G401.6 (cell line): ENCODE measurements around the gene XXYLT1.

ENCODE experiments used
- FAIRE-seq: peaks from 2 replicates; lab custom pipeline; 2012; peaks lifted over from hg19 to GRCh38; lab: Jason Lieb, UNC

XXYLT1 gene

GRCh38 chr3:195266428-195266827 is 4.5 kb downstream of the XXYLT1 start:
- FAIRE-seq: no peak

DNA sequence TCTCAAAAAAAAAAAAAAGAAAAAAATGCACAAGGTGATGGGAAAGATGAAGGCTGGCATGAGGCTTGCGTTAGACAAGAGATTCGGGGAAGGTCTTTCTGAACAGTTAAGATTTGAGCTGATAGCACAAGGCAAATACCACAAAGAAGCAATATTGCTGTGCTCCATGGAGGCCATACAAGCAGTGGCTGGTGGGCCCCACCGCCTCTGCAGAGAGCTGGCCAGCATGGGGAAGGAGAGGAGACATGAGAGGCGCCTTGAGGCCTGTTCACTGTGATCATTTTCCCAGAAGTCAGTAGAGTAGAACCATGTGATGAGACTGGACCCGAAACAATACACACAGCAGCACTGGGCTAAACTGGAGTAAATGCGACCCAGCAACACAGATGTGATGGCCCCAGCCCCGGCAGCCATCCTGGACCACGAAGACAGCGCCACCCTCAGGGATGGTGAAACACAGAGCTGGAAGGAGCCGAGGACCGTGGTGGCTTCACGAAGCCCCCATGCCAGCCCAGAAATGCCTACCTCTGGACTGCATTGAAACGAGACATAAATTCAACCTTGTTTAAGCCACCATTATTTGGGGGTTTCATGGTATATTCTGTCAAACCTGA is 5.5 kb downstream of the XXYLT1 start:
- FAIRE-seq: no peak

DNA sequence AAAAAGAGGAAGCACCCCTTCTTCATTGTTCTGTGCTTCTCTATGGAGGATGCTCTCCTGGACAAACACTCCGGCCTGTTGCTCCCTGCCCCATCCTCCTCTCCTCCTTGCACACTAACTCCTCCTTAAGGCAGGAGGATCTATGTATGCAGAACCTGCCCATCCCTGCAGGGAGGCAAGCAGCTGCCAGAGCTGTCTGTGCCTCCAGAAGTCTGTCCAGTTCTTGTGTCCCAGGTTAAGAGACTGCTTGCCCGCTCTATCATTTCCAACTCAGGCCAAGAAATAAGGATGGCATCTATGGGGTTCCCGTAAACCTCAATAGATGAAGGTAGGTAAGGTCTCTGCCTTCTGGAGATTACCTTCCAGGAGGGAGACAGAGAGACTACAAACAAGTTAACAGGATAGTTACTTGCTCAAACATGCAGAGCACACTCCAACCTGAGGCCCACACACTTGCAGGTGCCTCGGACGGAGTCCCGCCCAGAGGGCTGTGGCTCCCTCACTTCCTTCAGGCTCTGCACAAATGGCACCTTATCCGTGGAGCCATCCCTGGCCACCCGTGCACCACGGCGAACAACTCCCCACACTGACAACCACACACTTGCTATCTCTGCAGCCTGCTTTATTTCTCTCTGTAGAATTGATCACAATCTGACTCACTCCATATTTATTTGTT is 6.9 kb downstream of the XXYLT1 start:
- FAIRE-seq: no peak

- no peak for FAIRE-seq
These were observed 7.6 kb downstream of the XXYLT1 start for GRCh38 chr3:195263193-195263924.

DNA sequence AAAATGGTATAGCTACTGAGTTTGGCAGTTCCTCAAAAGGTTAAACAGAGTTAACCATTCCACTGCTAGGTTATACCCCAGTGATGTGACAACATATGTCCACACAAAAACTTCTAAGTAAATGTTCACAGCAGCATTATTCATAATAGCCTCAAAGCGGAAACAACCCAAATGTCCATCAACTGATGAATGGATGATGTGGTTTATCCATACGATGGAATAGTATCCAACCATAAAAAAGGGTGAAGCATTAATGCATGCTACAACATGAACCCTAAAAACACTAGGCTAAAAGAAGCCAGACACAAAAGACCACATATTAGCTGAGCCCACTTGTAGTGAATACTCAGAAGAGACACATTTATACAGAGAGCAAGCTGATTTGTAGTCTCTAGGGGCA is 9.0 kb downstream of the XXYLT1 start:
- no peak for FAIRE-seq

- FAIRE-seq: no peak
These were observed 10.6 kb downstream of the XXYLT1 start for GRCh38 chr3:195260280-195260905.

DNA sequence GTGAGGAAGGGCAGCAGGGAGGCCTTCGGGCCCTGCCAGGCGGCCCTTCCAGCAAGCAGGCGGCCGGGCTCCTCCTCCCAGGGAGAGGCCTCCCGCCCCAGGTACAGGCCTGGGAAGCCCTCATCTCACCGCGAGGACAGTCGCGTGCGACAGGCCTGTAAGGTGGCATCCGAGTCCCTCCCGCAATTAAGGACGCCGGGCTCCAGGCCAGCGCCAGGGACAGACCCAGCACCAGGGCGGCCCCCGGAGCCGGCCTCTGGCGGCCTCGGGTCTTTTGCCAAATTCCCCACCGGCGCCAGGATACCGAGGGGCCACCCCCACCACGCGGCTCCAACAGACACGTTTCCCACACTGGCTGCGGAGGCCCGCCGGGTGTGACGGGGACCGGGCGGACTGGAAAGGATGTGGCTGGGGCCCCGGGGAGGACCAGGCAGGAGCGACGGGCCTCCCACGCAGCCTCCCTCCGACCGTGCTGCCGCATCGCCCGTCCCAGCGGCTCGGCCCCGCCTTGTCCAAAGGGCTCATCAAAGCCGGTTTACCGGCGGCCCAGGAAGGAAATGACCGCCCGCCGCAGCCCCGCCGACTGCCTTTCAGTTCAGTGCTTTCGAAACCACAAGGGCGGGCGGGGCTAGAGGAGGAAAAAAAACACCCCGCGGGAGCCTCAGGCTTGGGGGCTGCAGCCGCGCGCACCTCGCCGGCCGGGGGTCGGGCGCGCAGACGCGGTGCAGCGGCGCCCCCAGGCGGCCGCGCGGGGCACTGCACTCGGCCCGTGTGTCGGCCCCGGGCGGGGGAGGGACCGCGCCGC is 11.3 kb downstream of the XXYLT1 start:
- no peak for FAIRE-seq

DNA sequence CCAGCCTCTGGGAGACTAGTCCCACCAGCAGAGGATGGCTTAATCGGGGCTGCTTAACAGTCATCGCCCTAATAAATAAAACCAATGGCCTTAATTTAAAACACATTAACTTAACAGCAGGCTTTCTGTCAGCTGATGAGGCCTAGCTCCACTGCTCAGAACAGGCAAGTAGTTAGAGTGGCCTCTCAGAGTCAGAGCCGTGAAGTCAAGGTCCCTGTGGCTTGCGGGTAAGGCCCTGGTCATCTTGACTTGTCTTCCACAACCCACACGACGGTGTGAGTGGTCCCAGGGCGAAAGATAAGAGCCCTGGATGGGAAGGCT is 11.8 kb downstream of the XXYLT1 start:
- no peak for FAIRE-seq

GRCh38 chr3:195258449-195259153 is 12.4 kb downstream of the XXYLT1 start:
- no peak for FAIRE-seq

DNA sequence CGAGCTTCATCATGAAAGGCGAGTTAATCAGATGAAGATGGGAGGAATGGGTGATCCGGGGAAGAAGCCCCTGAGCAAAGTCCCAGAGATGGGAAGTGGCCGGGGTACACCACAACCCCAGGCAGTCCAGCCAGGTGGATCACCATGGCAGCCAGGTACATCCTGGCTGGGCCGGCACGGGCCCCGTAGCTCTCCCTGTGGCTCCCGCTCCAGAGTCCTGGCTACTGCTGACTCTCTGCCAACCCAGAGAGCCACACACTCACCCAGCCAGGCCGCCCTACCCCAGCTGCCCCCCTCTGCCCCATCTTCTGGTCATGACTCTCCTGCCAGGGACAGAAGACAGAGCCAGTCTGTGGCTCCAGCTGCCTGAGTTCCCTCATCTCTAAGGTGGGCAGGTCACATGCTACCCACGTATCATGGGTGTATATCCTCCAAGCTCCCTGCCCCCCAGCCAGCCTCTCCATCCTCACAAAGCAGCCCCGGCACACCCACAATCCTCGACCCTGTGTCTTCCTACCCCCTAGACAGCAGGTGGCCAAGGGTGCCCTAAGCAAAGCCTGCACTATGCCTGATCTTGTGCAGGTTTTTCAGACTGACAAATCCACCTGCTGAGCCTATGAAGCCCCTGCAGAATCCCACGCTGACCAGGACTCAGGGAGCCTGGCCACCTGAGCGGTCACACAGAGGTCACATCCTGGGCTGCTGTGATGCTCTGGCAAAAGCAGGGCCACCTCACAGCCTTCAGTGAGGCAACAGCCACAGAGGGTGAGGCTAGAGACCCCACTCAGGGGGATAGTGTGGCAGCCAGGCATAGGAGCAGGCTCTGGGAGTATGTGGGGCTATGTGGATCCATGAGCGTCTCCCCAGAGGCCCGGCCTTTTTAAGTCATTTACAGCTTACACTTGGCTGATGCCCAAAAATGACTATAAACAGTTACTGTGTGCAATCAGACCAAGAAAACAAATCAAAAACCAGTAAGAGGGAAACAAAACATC is 13.2 kb downstream of the XXYLT1 start:
- no peak for FAIRE-seq

- FAIRE-seq: no peak
These were observed 14.1 kb downstream of the XXYLT1 start for GRCh38 chr3:195256639-195257453.

DNA sequence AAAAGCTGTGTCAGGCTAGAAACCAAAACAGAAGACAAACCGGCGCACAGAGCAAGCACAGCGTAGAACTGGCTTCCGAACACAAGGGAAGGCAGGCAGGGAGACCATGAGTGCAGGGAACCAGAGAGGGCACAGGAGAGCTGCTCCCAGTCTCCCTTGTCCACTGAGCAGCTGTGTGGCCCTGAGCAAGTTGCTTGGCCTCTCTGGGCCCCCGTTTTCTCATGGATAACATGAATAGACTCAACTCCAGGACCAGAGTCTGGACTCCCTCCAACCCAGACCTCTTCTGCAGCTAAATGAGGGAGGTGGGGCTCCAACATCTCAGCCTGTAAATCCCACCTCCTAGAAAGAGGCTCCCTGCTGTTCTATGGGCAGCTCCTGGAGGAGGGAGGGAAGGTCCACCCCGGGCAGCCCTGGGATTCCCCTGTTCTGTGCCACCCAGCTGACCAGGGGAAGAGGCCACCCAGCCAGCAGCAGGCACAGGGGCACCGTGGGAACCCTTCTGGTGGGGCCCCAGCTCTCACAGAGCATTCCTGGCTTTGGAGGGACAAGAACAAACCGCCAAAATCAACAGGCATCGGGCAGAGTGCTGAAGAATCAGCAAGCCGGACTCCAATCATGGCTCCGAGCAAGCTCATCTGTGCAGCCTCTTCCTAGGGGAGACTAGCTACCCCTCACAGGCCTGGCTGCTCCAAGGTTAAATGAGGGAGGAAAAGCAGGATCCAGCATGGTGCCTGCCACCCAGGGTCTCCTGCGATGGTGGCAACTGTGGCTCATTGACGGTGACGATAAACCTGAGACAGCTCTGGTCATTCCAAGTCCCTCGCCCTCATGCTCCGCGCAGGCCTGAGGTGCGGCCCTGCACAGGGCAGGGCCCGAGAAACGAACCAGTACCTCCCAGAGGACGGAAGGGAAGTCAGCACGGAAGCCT is 15.1 kb downstream of the XXYLT1 start:
- FAIRE-seq: no peak

GRCh38 chr3:195255176-195255500 is 15.8 kb downstream of the XXYLT1 start:
- no peak for FAIRE-seq

DNA sequence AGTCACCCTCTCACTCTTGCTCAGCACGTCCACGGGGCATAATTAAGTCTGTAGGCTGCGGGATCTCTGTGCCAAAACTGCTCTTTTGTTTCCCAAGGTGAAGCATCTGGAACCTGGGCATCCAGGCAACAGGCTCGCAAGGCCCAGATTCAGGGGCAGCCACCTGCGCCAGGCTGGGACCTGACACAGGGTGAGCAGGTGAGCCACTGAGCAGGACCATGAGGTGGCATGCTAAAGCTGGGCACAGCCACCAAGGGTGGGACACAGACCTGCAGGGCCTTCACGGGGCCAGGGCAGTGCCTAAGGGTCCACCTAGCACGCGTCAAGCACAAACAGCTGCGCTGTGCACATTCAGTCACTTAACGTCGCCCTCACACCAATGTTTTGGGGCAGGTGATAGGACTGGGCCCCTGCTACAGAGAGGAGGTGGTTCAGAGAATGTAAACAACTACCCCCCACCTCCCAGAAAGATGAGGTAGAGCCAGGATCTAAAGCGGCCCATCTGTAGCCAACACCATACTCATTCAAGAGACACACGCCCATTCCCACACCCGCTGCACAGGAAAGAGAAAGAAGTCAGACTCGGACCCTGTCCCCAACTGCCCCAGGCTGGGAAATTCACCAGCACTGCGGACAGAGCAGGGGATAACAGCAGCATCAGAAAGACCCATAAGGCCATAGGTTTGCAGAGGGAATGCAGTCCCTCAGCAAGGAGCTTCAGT is 16.3 kb downstream of the XXYLT1 start:
- FAIRE-seq: no peak

- no peak for FAIRE-seq
These were observed 17.0 kb downstream of the XXYLT1 start for GRCh38 chr3:195253923-195254432.

DNA sequence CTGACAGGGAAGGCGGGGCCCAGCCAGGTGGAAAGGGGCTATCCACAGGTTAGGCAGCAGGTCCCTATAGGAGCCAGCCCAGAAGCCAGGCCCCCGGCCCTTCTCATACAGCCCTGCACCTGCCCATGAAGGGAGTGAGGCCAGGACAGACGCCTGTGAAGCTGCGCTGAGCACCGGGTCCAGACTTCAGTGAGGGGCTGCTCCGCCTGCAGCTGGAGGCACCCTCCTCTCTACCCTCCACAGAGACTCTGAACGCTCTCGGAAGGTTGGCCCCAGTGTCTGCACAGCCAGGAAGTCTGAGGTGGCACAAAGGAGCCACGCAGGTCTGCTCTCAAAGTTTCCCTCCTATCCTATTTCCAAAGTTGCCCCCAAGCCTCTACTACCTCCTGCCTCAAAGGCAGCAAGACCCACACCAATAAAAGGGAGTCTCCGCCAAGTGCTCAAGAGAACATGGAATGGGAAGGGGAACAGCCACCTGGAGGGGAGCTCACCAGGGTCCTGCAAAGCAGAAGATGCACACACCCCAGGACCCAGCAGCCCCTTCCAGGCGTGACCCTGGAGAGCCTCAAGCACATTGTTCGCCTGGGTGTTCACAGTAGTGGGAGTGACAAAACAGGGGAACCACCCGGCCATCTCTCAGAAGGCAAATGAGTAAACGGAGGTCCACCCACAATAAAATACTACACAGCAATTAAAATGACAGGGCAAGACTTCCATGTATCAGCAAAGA is 19.5 kb downstream of the XXYLT1 start:
- FAIRE-seq: no peak
